H1 (cell line): ENCODE measurements around the gene TMEM185B. TPM values are rescaled to one million over a fixed set of nuclear protein-coding genes. Genes with fewer than 3 reads are reported as not detected.

Experiments used
- CTCF ChIA-PET: fragments of 300-600 bp; sonication (Branson Sonifier 250); formaldehyde crosslinking; loops from one replicate; lab custom pipeline; 2021; ENCODE audit not compliant: partially characterized antibody; lab: Charles Lee
- POLR2A ChIA-PET: fragments of 300-600 bp; sonication (Branson Sonifier 250); formaldehyde crosslinking; loops from one replicate; lab custom pipeline; 2021; ENCODE audit warnings: inconsistent platforms; ENCODE audit not compliant: partially characterized antibody; lab: Charles Lee
- DNase-seq, 2 experiments: peaks; one replicate each; pipeline versions ENCODE4 v3.0.0 to v3.0.0-alpha.2; 2010 to 2022; ENCODE audit warnings: low spot score in 2 of 2, low read depth in 1 of 2, mixed read lengths in 1 of 2
- FAIRE-seq: peaks from 2 replicates; lab custom pipeline; 2011; peaks lifted over from hg19 to GRCh38; lab: Jason Lieb, UNC
- H2AFZ ChIP-seq: 2 replicates; pipeline ENCODE4 v1.8.1; 2012; ENCODE audit warnings: low read length, inconsistent platforms
- H2AK5ac ChIP-seq: 2 replicates; pipeline ENCODE4 v1.6.1; 2013; ENCODE audit warnings: low read depth, low read length
- H2BK120ac ChIP-seq: replicated peaks from 2 replicates; pipeline ENCODE3; 2013; ENCODE audit warnings: low read depth, low read length, inconsistent platforms
- H2BK12ac ChIP-seq: 2 replicates; pipeline ENCODE4 v1.6.1; 2013; ENCODE audit warnings: low read depth, low read length
- H2BK15ac ChIP-seq: 2 replicates; pipeline ENCODE4 v1.6.1; 2013; ENCODE audit warnings: low read length
- H2BK20ac ChIP-seq: 2 replicates; pipeline ENCODE4 v1.6.1; 2013; ENCODE audit warnings: low read length
- H2BK5ac ChIP-seq: 2 replicates; pipeline ENCODE4 v1.6.1; 2013; ENCODE audit warnings: low read depth, low read length
- H3K14ac ChIP-seq: 2 replicates; pipeline ENCODE4 v1.6.1; 2013; ENCODE audit warnings: inconsistent platforms; ENCODE audit not compliant: insufficient read length
- H3K18ac ChIP-seq: 2 replicates; pipeline ENCODE4 v1.6.1; 2013; ENCODE audit warnings: low read length; ENCODE audit errors: extremely low read depth
- H3K23ac ChIP-seq: 2 replicates; pipeline ENCODE4 v1.6.1; 2013; ENCODE audit warnings: inconsistent platforms; ENCODE audit not compliant: insufficient read length
- H3K23me2 ChIP-seq: 2 replicates; pipeline ENCODE4 v1.6.1; 2013; ENCODE audit warnings: low read depth, low read length
- H3K27ac ChIP-seq: 2 replicates; pipeline ENCODE4 v1.6.1; 2011; ENCODE audit warnings: low read depth, low read length, inconsistent platforms
- H3K27me3 ChIP-seq, 4 experiments: replicated peaks in 1 of 4; 1 replicate in 1 of 4; 2 replicates in 3 of 4; pipeline versions ENCODE4 v1.6.1 to v1.8.1; 2011 to 2013; ENCODE audit warnings: low read length in 3 of 4, mild to moderate bottlenecking in 3 of 4, inconsistent platforms in 2 of 4, mixed read lengths in 2 of 4, moderate library complexity in 1 of 4; ENCODE audit not compliant: control insufficient read depth in 3 of 4, insufficient read depth in 3 of 4; ENCODE audit errors: extremely low read depth in 1 of 4
- H3K36me3 ChIP-seq, 4 experiments: 2 replicates each; pipeline versions ENCODE4 v1.6.1 to v1.8.1; 2011 to 2013; ENCODE audit warnings: mild to moderate bottlenecking in 4 of 4, low read length in 3 of 4, moderate library complexity in 2 of 4, control low read depth in 1 of 4, inconsistent platforms in 1 of 4; ENCODE audit not compliant: insufficient read depth in 4 of 4, control insufficient read depth in 2 of 4
- H3K4ac ChIP-seq: replicated peaks from 2 replicates; pipeline ENCODE3; 2013; ENCODE audit warnings: low read length, low read depth, mixed read lengths, inconsistent platforms; ENCODE audit not compliant: insufficient read length
- H3K4me1 ChIP-seq, 4 experiments: replicated peaks in 1 of 4; 1 replicate in 1 of 4; 2 replicates in 3 of 4; pipeline versions ENCODE4 v1.6.1 to v1.8.1; 2011 to 2013; ENCODE audit warnings: low read length in 3 of 4, inconsistent platforms in 2 of 4, mixed read lengths in 1 of 4; ENCODE audit not compliant: insufficient read depth in 4 of 4, control insufficient read depth in 3 of 4
- H3K4me2 ChIP-seq, 2 experiments: 2 replicates each; pipeline versions ENCODE4 v1.6.1 to v1.8.1; 2011 to 2013; ENCODE audit warnings: low read depth in 2 of 2, low read length in 2 of 2, control low read depth in 1 of 2, inconsistent platforms in 1 of 2, mild to moderate bottlenecking in 1 of 2; ENCODE audit not compliant: insufficient read depth in 1 of 2
- H3K4me3 ChIP-seq, 4 experiments: fragments of 200-600, 300-600 bp in 1 of 4; sonication (generic), shearing (Covaris generic), sonication (Bioruptor Twin) in 1 of 4; 2 replicates each; pipeline versions ENCODE4 v1.5.1 to v1.8.1; 2011 to 2016; ENCODE audit warnings: low read length in 4 of 4, low read depth in 3 of 4, control low read depth in 2 of 4, inconsistent platforms in 2 of 4, mild to moderate bottlenecking in 2 of 4, mixed read lengths in 1 of 4, moderate library complexity in 1 of 4; ENCODE audit not compliant: insufficient read depth in 2 of 4; ENCODE audit errors: extremely low read depth in 1 of 4
- H3K56ac ChIP-seq: replicated peaks from 2 replicates; pipeline ENCODE3; 2013; ENCODE audit warnings: low read depth, mild to moderate bottlenecking, mixed read lengths, low read length, inconsistent platforms; ENCODE audit not compliant: insufficient read length
- H3K79me1 ChIP-seq: 2 replicates; pipeline ENCODE4 v1.6.1; 2013; ENCODE audit warnings: low read depth, low read length, control low read depth
- H3K79me2 ChIP-seq, 2 experiments: 2 replicates each; pipeline versions ENCODE4 v1.6.1 to v1.8.1; 2012 to 2013; ENCODE audit warnings: low read length in 2 of 2, mild to moderate bottlenecking in 2 of 2, inconsistent platforms in 1 of 2; ENCODE audit not compliant: insufficient read depth in 2 of 2, control insufficient read depth in 1 of 2
- H3K9ac ChIP-seq, 4 experiments: replicated peaks in 1 of 4; 1 replicate in 1 of 4; 2 replicates in 3 of 4; pipeline versions ENCODE4 v1.6.1 to v1.8.1; 2011 to 2013; ENCODE audit warnings: low read depth in 3 of 4, low read length in 3 of 4, control low read depth in 2 of 4, mild to moderate bottlenecking in 2 of 4, moderate library complexity in 2 of 4, inconsistent platforms in 1 of 4; ENCODE audit errors: extremely low read depth in 1 of 4
- H3K9me3 ChIP-seq, 2 experiments: 2 replicates each; pipeline versions ENCODE4 v1.6.1 to v1.8.1; 2012 to 2013; ENCODE audit warnings: mild to moderate bottlenecking in 2 of 2, moderate library complexity in 2 of 2, control low read depth in 1 of 2, inconsistent platforms in 1 of 2, low read depth in 1 of 2, low read length in 1 of 2, mixed read lengths in 1 of 2; ENCODE audit not compliant: insufficient read depth in 2 of 2
- H4K20me1 ChIP-seq, 2 experiments: replicated peaks in 1 of 2; 2 replicates each; pipeline versions ENCODE3 to v1.8.1; 2011 to 2013; ENCODE audit warnings: inconsistent platforms in 2 of 2, low read length in 2 of 2, mild to moderate bottlenecking in 1 of 2; ENCODE audit not compliant: insufficient read depth in 2 of 2, control insufficient read depth in 1 of 2
- H4K5ac ChIP-seq: 2 replicates; pipeline ENCODE4 v1.6.1; 2013; ENCODE audit warnings: low read length, low read depth, mixed read lengths, inconsistent platforms; ENCODE audit not compliant: insufficient read length
- H4K8ac ChIP-seq: 2 replicates; pipeline ENCODE4 v1.8.0; 2013; ENCODE audit warnings: mild to moderate bottlenecking, moderate library complexity, low read length, inconsistent platforms; ENCODE audit not compliant: insufficient read depth; ENCODE audit errors: extremely low read depth
- H4K91ac ChIP-seq: replicated peaks from 2 replicates; pipeline ENCODE3; 2013; ENCODE audit warnings: low read length, mixed read lengths, inconsistent platforms; ENCODE audit not compliant: insufficient read length
- CBX5 ChIP-seq: fragments of 300-800, 300-1000 bp; sonication (generic); IDR thresholded peaks from 2 replicates; pipeline ENCODE4 v1.7.1; 2016; ENCODE audit warnings: antibody characterized with exemption, low read length, low read depth
- CEBPB ChIP-seq: IDR thresholded peaks from 2 replicates; pipeline ENCODE4 v1.6.1; 2012; ENCODE audit warnings: low read depth, low read length
- CTBP2 ChIP-seq: IDR thresholded peaks from 2 replicates; pipeline ENCODE4 v1.7.0; 2011; ENCODE audit warnings: borderline replicate concordance, mild to moderate bottlenecking, moderate library complexity, mixed read lengths, low read length; ENCODE audit not compliant: insufficient read depth, insufficient read length
- CTCF ChIP-seq, 3 experiments: IDR thresholded peaks; 1 replicate in 2 of 3; 2 replicates in 1 of 3; pipeline versions ENCODE4 v1.5.1 to v1.6.1; 2011; ENCODE audit warnings: low read length in 3 of 3, mild to moderate bottlenecking in 3 of 3, inconsistent platforms in 2 of 3, low read depth in 1 of 3, moderate library complexity in 1 of 3; ENCODE audit not compliant: insufficient read depth in 1 of 3; ENCODE audit errors: control extremely low read depth in 1 of 3
- FOSL1 ChIP-seq: IDR thresholded peaks from 2 replicates; pipeline ENCODE4 v1.6.1; 2011; ENCODE audit warnings: mild to moderate bottlenecking, low read depth, low read length, moderate library complexity; ENCODE audit not compliant: insufficient read depth
- GTF2F1 ChIP-seq: IDR thresholded peaks from 2 replicates; pipeline ENCODE4 v1.6.1; 2012; ENCODE audit warnings: low read depth, low read length, improper control_type of control experiment, borderline replicate concordance
- RAD21 ChIP-seq, 2 experiments: IDR thresholded peaks in 1 of 2; conservative IDR thresholded peaks in 1 of 2; 2 replicates each; pipeline ENCODE4 v1.6.1; 2011; ENCODE audit warnings: low read depth in 2 of 2, low read length in 2 of 2, improper control_type of control experiment in 1 of 2, inconsistent platforms in 1 of 2, mild to moderate bottlenecking in 1 of 2, moderate library complexity in 1 of 2
- SIRT6 ChIP-seq: IDR thresholded peaks from one replicate; pipeline ENCODE4 v1.7.1; 2012; ENCODE audit warnings: low read length, inconsistent platforms
- TAF7 ChIP-seq: optimal IDR thresholded peaks from 2 replicates; pipeline ENCODE3; 2011; ENCODE audit warnings: low read depth, mild to moderate bottlenecking, inconsistent platforms, low read length, moderate library complexity, borderline replicate concordance
- TEAD4 ChIP-seq: IDR thresholded peaks from 2 replicates; pipeline ENCODE4 v1.6.1; 2012; ENCODE audit warnings: low read depth, low read length, inconsistent platforms, mixed read lengths
- WGBS, 2 experiments: shearing (Covaris generic) in 1 of 2; methylation state at CpG; one replicate each; pipeline versions ENCODE4 v1.1.6 to v1.1.7; 2013 to 2015; ENCODE audit warnings: low lambda C conversion rate in 2 of 2, mixed read lengths in 2 of 2, inconsistent platforms in 1 of 2, low coverage in 1 of 2, missing lambda C conversion rate in 1 of 2; ENCODE audit not compliant: insufficient replicate concordance in 2 of 2, insufficient coverage in 1 of 2, insufficient read length in 1 of 2; ENCODE audit errors: extremely low coverage in 1 of 2, missing lambda C conversion rate in 1 of 2; 5-methylcytosine and 5-hydroxymethylcytosine counted together
- polyA plus RNA-seq, 7 experiments: library from polyadenylated mRNA; depleted of rRNA in 3 of 7; stranded (reverse) in 5 of 7; unstranded in 2 of 7; fragments of >200 nt in 5 of 7; fragments of 200-250 nt in 2 of 7; gene quantifications; 1 replicate in 5 of 7; 2 replicates in 1 of 7; 4 replicates in 1 of 7; pipeline versions ENCODE4 v1.2.1 to v1.2.3, GENCODE V29; 2011 to 2013; ENCODE audit warnings: missing spikeins in 2 of 7, mixed read lengths in 2 of 7
- total RNA-seq: library from RNA; stranded (reverse); fragmentation: NEBNext Ultra II Directional; extraction: Animal tissue kit (Norgen Biotek cat#: 25700); gene quantifications from 2 replicates; pipeline ENCODE4 v1.2.1, GENCODE V29; 2021

The TMEM185B gene
- total and polyA plus RNA-seq, 2 of the 8 experiments (the other 6 are each of a cell fraction or from before 2014, with no cell fraction given): 13.5 to 14.0 TPM

GRCh38 chr2:120177001-120177621 lies 46.1 kb downstream of the TMEM185B start:
- H2AFZ ChIP-seq: no peak overlapping the region
- CTCF ChIA-PET: interaction anchor here (0.6 to 3.7 kb wide), 16 partner anchors 8 to 535 kb away, joined by 3 to 20 read pairs (median 5); no protein-coding TSS in a partner anchor
- no peak for TF ChIP-seq TAF7
- TF ChIP-seq CEBPB: no peak
- no peak for TF ChIP-seq GTF2F1
- no peak for TF ChIP-seq FOSL1
- TF ChIP-seq TEAD4: no peak
- no peak for TF ChIP-seq SIRT6
- no peak for TF ChIP-seq CTBP2
- TF ChIP-seq CBX5: no peak
- peak in 1 of 2 experiments; percentile 27; a peak in 1 of 4 replicates for TF ChIP-seq RAD21 (IDR thresholded peaks at IDR 0.05 in 1 of 2, conservative IDR thresholded peaks at IDR 0.05 in 1 of 2; ENCODE audit: low read depth in 2 of 2, low read length in 2 of 2)
- peak in 2 of 3 experiments; percentile 27 to 33; a peak in 2 of 4 replicates for TF ChIP-seq CTCF (IDR thresholded peaks at IDR 0.05; ENCODE audit: control extremely low read depth in 1 of 3, insufficient read depth in 1 of 3, low read depth in 1 of 3, low read length in 3 of 3)

More at GRCh38 chr2:120177001-120177621, 46.1 kb downstream of the TMEM185B start:
- H3K36me3 ChIP-seq: no peaks in the 10 kb centered on the region; a peak in 1 of 8 replicates
- no peak overlapping the region for H4K8ac ChIP-seq
- H3K4me3 ChIP-seq: no peak overlapping the region
- no peak overlapping the region for H2AK5ac ChIP-seq
- H3K79me1 ChIP-seq: no peaks in the 10 kb centered on the region
- no peak overlapping the region for H3K4ac ChIP-seq
- H3K4me2 ChIP-seq: no peak overlapping the region
- no peak for DNase-seq
- no peaks in the 10 kb centered on the region for H3K9me3 ChIP-seq
- H4K5ac ChIP-seq: no peak overlapping the region
- no peak overlapping the region for H3K56ac ChIP-seq
- no peaks in the 10 kb centered on the region for H3K23me2 ChIP-seq
- H3K27ac ChIP-seq: no peak overlapping the region
- POLR2A ChIA-PET: no interaction called here
- no peaks in the 10 kb centered on the region for H3K27me3 ChIP-seq
- H3K18ac ChIP-seq: no peak overlapping the region
- H4K91ac ChIP-seq: no peak overlapping the region
- H3K23ac ChIP-seq: no peak overlapping the region
- peaks cover 0 to 3% (median 0%) of the 10 kb centered on the region in 4 experiments; a peak in 1 of 7 replicates for H3K4me1 ChIP-seq
- H2BK20ac ChIP-seq: no peak overlapping the region
- H3K79me2 ChIP-seq: no peaks in the 10 kb centered on the region
- H2BK5ac ChIP-seq: peak overlapping the region; percentile 46; the same call in 1 of the 2 replicates
- no peak overlapping the region for H2BK120ac ChIP-seq
- no peak overlapping the region for H3K14ac ChIP-seq
- H3K9ac ChIP-seq: no peak overlapping the region
- no peak for FAIRE-seq
- H2BK15ac ChIP-seq: no peak overlapping the region
- no peaks in the 10 kb centered on the region for H4K20me1 ChIP-seq
- WGBS, 2 experiments: 93% methylated on average over 15 of the region's 15 CpGs; no CpG with 5 or more reads in 1 of the 2 experiments
- H2BK12ac ChIP-seq: no peak overlapping the region
